HG03521 (cell line): Measurements from ENCODE around the gene CAMSAP1.
"Not testable (repeated sequence)": the region's sequence is repeated elsewhere in the genome, so short reads cannot be mapped to it uniquely, and the experiment has no call there.

Source experiments
- ATAC-seq: cut with Tn5 transposase; IDR thresholded peaks from one replicate; pipeline ENCODE4 v1.9.1; 2021; ENCODE audit warnings: mild to moderate bottlenecking, moderate library complexity; ENCODE audit not compliant: unreplicated experiment

Gene CAMSAP1

GRCh38 chr9:135901031-135901758, 6.2 kb downstream of the CAMSAP1 start:
- ATAC-seq: no peak

DNA sequence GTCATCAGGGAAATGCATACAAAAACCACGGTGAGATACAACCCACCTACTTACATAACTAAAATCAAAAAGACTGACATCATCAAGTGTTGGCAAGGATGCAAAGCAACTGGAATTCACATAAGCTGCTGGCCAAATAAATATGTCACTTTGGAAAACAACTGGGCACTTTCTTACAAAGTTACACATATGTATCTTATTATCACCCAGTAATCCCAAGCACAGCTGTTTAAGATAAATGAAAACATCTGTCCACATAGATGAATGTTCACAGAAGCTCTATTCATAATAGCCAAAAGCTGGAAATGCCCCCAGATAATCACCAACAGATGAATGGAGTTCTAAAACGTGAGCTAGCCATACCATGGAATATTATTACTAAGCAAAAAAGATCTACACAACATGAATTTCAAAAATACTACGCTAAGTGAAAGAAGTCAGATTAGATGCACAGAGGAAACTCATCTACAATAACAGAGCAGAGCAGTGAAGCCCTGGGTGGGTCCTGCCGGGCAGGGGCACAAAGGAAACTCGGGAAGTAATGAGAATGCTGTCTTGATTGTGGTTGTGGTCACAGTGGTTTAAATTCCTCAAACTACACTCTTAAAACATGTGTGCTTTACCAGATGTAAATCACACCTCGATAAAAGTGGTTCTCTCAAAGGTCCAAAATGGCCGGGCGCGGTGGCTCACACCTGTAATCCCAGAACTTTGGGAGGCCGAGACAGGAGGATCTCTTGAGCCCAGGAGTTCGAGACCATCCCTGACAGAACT, 8.5 kb downstream of the CAMSAP1 start:
- ATAC-seq: no peak

GRCh38 chr9:135896626-135897025, 10.7 kb downstream of the CAMSAP1 start:
- no peak for ATAC-seq

DNA sequence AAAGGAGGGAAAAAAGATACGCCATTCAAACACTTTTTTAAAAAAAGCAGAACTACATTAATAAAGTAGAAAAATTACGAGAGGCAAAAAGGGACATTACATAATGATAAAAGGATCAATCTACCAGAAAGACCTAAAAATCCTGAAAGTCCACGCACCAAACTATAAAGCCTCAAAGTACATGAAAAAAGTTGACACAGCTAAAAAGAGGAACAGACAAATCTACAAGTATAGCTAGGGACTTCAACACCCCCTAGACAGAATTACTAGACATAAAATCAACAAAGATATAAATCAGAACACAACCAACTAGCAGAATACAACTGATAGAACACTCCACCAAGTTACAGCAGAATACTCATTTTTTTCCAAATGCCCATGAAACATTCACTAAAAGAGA, 11.1 kb downstream of the CAMSAP1 start:
- ATAC-seq: no peak

DNA sequence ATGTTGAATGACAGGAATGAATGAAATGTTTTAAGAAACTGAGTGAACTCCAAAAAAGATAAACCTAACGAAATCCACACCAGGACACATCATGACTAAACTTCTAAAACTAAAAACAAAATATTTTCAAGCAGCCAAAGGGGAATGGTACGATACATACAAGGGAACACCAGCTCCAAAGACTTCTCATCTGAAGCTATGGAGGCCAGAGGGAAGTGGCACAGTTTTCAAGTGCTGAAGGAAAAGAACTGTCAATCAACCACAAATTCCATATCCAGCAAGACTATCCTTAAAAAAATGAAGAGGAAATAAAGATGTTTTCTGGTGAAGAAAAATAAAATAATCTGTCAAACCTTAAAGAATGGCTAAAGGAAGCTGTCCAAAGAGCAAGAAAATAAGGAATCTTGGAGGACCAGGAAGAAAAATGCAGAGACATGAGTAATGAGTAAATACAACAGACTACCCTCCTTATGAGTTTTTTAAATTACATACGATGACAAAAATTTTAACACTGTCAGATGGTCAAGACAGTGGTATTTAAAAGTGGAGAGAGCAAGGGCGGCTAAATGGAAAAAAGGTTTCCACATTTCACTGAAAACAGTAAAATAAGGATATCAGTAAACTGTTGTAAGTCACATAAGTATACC, 12.0 kb downstream of the CAMSAP1 start:
- ATAC-seq: no peak

- no peak for ATAC-seq
These were observed 14.2 kb downstream of the CAMSAP1 start for GRCh38 chr9:135893104-135893503.

GRCh38 chr9:135892327-135892726, 15.0 kb downstream of the CAMSAP1 start:
- not testable (repeated sequence) for ATAC-seq

DNA sequence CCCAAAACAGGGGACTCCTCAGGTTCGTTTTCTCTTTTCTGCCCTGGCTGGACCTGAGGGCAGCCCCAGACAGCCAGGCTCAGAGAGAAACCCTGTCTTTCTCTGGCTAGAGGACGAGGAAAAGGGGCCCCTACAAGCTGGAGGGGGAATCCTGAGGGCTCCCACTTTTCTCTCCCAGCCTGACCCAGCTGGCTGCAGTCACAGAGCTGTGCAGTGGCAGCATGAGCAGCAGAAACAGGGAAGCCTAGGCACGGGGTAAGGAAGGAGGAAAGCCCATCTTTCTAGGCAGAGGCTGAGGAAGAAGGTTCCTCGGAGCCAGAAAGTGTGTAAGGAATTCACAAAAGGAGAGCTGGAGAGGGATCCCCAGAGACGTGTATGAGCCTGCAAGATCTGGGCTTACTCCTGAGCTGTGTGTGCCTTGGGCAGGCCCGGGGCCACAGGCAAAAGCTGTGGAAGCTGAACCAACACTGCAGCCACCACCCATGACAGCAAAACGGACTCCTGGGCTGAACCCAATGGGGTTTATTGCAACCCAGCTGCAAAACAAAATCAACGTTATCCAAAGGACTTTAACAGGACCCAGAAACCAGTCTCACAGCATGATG, 16.2 kb downstream of the CAMSAP1 start:
- ATAC-seq: no peak

DNA sequence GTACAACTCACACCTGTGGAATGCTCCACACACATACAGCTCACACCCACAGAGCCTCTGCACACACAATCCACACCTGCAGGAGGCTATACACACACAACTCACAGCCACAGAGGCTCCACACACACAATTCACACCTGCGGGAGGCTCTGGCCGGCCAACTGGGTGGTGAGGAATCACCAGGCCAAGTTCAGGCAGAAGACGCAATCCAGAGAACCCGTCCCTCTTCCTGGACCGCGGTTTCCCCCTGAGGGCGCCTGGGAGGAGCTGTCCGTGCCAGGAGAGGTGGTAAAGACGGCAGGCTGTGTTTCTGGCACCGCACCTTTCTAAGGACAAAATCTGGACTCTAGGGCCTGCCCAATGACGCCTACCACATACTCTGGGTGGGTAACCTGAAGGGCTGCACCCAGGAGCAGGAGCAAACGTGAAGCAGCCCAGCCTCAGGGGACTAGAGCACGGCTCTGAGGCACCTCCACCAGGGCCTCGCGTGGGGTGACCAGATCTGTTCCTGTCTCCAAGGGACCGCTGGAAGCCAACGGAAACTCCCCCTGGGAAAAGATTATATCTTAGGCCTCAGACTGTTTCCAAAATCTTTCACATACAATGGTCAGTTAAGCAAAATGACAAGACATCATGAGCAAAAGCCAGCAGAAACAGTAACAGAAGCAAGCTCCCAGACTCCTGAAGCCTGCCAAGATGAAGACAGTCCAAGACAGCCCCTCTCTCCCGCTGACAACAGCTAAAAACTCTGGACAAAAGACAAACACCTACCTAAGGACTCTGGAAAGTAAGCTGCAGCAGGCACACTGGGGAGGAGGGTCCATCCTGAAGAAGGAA, 16.9 kb downstream of the CAMSAP1 start:
- ATAC-seq: no peak

DNA sequence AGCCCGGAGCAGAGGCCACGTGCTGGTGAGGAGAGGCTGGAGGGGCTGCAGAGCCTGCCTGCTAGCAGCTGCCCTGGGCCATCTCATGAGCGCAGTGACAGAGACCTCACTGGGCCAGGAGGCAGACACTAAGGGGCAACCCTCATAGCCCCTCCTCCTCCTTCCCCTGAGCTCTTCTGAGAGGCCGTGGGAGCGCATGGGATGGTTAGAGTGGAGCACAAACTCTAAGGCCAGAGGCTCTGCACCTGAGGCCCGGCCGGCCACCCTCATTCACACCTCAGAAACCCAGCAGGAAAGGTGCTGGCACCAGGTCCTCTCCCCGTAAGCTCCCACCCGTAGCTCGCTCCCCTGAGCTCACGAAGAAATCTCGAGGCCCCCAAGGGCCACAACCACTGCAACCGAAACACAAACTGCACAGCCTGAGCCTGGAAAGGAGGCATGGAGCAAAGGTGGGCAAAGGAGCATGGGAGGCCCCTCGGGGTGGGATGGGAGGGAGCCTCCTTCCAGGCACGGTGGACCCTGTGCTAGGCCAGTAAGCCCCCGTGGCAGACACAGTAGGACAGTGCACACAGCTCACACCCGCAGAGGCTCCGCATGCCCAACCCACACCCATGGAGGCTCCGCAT, 17.7 kb downstream of the CAMSAP1 start:
- ATAC-seq: no peak

DNA sequence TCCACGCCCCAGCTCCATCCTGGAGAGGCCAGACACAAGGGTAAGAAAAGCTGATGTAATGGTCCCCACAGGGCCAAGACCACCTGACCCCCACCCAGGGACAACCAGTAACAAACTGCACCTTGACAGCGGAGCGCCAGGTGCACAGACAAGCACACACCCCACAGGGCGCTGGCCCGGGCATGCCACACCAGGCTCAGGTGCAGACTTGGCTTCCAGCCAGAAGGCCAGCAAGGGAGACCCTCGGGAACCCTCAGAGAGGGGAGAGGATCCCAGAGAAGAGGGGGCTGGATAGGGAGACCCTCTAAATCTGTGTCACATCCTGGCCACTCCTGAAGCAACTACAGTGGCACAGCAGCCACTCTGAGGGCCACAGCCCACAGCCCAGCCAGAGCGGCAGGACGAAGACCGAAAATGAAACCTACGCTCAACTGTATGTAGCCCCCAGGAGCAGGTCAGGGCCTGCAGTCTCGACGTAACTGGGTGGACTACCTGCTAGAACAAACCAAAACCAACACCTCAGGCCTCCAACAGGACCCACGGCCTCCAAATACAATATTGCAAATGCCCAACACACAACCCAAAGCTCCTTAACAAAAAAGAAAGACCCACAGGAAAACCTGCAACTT, 18.5 kb downstream of the CAMSAP1 start:
- ATAC-seq: no peak

- ATAC-seq: no peak
These were observed 19.1 kb downstream of the CAMSAP1 start for GRCh38 chr9:135888126-135888765.

DNA sequence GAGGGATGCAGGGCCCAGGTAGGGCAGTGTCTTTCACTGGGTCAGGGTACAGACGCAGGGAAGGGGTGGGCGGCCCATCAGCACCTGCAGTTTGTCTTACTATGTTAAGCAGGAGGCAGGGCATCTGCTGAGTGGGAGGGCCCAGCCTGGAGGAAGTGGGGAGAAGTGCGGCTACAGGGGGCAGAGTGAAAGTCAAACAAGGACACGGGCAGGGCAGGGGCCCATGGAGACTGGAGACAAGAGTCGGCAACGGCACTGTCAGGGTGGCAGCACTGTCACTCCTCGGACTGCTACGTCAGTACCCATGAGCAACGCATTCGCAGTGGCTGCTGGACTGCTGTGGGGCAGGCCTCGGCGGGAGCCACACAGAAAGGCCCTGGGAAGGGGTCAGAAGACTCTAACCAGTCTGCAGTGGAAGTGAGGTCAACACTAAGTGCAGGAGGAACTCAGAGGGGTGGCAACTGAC, 19.7 kb downstream of the CAMSAP1 start:
- ATAC-seq: peak; percentile 45

DNA sequence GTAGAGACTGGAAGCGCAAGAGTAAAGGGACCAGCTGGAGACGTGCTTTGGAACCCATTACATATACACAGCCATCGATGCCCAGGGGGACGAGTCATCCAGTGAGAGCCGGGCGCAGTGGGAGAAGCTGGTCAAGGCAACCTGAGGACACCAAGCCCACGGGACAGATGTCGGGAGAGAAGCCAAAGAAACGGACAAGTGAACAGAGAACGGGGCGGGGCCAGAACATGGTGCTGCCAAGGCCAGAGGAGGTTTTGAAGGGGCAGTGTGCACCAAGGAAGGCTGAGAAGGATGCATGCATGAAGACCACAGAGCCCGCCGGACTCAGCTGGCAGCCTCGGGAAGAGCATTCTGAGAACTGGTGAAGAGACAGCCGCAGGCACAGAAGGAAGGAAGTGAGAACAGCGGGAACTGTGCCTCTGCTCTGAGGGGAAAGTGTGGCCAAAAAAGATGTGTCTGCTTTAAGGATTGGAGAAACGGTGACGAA, 20.3 kb downstream of the CAMSAP1 start:
- no peak for ATAC-seq

GRCh38 chr9:135886147-135886981, 21.0 kb downstream of the CAMSAP1 start:
- no peak for ATAC-seq

- no peak for ATAC-seq
These were observed 22.1 kb downstream of the CAMSAP1 start for GRCh38 chr9:135885100-135885853.

- ATAC-seq: no peak
These were observed 22.9 kb downstream of the CAMSAP1 start for GRCh38 chr9:135884328-135885035.
